ENCODE measurements around the gene CLRN2. TPM values are rescaled to one million over a fixed set of nuclear protein-coding genes. Genes with fewer than 3 reads are reported as not detected.

CLRN2 gene
- total and polyA plus RNA-seq, 9 of the 15 experiments (the other 6 are each of a cell fraction or from before 2014, with no cell fraction given) = not detected

DNA sequence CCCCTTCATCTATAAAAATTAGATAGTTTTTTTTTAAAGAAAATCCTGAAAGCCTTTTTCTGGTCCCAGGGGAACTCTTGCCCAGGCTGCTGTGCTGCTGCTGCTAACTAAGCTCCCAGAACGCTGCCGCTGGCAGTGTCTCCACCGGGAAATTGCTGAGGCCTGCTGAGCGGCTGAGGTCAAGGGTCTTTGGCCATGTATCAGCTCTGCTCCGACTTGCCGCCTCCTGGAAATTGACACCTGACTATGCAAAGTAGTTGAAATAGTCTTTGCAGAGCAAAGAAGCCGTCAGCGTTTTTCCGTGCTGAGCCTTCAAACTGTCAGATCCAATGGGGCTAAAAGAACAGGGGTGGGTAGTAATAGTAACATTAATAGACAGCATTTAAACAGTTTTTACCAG is 3.9 kb upstream of the CLRN2 start:
- Histone ChIP-seq H3K36me3 (ENCODE audit: control insufficient read depth, insufficient read depth, low read length) (peaks cover 38% of the 10 kb centered on the region), H3K9me3 (replicated peaks; ENCODE audit: control insufficient read depth, insufficient read depth, low read depth, low read length) (no peaks in the 10 kb centered on the region), H3K27me3 (ENCODE audit: control insufficient read depth in 2 of 2, insufficient read depth in 2 of 2, low read length in 2 of 2) (peaks cover 9 to 10% of the 10 kb centered on the region in 2 experiments; a peak in 4 of 5 replicates), H3K4me1 (replicated peaks in 1 of 2; ENCODE audit: control insufficient read depth in 2 of 2, insufficient read depth in 2 of 2, low read length in 2 of 2) (peaks cover 8 to 17% of the 10 kb centered on the region in 2 experiments; a peak in 4 of 5 replicates), H3K4me2 (ENCODE audit: insufficient read depth, low read length) (peak overlapping the region; percentile 92), H2AFZ (ENCODE audit: low read depth, low read length) (peak overlapping the region; percentile 92), H3K79me2 (ENCODE audit: control insufficient read depth, insufficient read depth, low read length) (peaks cover 19% of the 10 kb centered on the region), H4K20me1 (replicated peaks; ENCODE audit: control insufficient read depth, insufficient read depth, low read length) (peaks cover 4% of the 10 kb centered on the region; the same call in 1 of the 2 replicates), H3K4me3 (peak overlapping the region; percentile 89), H3K9ac (ENCODE audit: insufficient read depth in 1 of 2, low read depth in 2 of 2, low read length in 2 of 2) (peak overlapping the region; percentile 86 to 90), H3K9me1 (ENCODE audit: control insufficient read depth, insufficient read depth, low read length) (no peaks in the 10 kb centered on the region), H3K27ac (ENCODE audit: extremely low read depth, low read depth, low read length) (peak overlapping the region; percentile 71; the same call in 2 of the 3 replicates)
- intact Hi-C loops (cut with micrococcal nuclease) (no loop called here), in situ Hi-C loops (cut with MboI) (no loop called here)
- no peak for TF ChIP-seq ZNF174 (CRISPR knock-in tag; IDR thresholded peaks at IDR 0.05)
- no peak for TF ChIP-seq NR2C2 (CRISPR knock-in tag; IDR thresholded peaks at IDR 0.05)
- peak; percentile 22; the same call in 1 of the 2 replicates for TF ChIP-seq NR2C2 (tag; IDR thresholded peaks at IDR 0.05)
- TF ChIP-seq ZNF316 (IDR thresholded peaks at IDR 0.05) = 0 out of 2 replicates have a peak, but pooled peaks have one; percentile 24
- TF ChIP-seq ZBTB7A (IDR thresholded peaks at IDR 0.05; ENCODE audit: borderline replicate concordance, control insufficient read depth, low read depth, low read length) = peak; percentile 39; the same call in 1 of the 2 replicates
- no peak for TF ChIP-seq CBFB (CRISPR knock-in tag; IDR thresholded peaks at IDR 0.05)
- TF ChIP-seq NR2C1 (IDR thresholded peaks at IDR 0.05) = no peak
- 0 out of 2 replicates have a peak, but pooled peaks have one; percentile 16 for TF ChIP-seq NR2C1 (tag; IDR thresholded peaks at IDR 0.05)
- TF ChIP-seq, protein P1, sequence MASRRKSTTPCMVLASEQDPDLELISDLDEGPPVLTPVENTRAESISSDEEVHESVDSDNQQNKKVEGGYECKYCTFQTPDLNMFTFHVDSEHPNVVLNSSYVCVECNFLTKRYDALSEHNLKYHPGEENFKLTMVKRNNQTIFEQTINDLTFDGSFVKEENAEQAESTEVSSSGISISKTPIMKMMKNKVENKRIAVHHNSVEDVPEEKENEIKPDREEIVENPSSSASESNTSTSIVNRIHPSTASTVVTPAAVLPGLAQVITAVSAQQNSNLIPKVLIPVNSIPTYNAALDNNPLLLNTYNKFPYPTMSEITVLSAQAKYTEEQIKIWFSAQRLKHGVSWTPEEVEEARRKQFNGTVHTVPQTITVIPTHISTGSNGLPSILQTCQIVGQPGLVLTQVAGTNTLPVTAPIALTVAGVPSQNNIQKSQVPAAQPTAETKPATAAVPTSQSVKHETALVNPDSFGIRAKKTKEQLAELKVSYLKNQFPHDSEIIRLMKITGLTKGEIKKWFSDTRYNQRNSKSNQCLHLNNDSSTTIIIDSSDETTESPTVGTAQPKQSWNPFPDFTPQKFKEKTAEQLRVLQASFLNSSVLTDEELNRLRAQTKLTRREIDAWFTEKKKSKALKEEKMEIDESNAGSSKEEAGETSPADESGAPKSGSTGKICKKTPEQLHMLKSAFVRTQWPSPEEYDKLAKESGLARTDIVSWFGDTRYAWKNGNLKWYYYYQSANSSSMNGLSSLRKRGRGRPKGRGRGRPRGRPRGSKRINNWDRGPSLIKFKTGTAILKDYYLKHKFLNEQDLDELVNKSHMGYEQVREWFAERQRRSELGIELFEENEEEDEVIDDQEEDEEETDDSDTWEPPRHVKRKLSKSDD (conservative IDR thresholded peaks at IDR 0.05; ENCODE audit: low read length) = no peak
- no peak for TF ChIP-seq YBX1 (IDR thresholded peaks at IDR 0.05)
- TF ChIP-seq, protein P2, sequence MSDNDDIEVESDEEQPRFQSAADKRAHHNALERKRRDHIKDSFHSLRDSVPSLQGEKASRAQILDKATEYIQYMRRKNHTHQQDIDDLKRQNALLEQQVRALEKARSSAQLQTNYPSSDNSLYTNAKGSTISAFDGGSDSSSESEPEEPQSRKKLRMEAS (CRISPR knock-in tag; IDR thresholded peaks at IDR 0.05) = no peak
- TF ChIP-seq MEIS2 (IDR thresholded peaks at IDR 0.05; ENCODE audit: partially characterized antibody) = peak; percentile 7
- WGBS (ENCODE audit: insufficient coverage, low coverage, missing lambda C conversion rate) = 1% methylated on average over 9 of the region's 9 CpGs
- FAIRE-seq = no peak
- peak; percentile 50 for ATAC-seq
- BruUV-seq (replicated peaks) = no TSS peak
- ChIA-PET CTCF (ENCODE audit: low intra/inter-chr PET ratio) (no interaction called here), POLR2A (interaction anchor here (0.9 to 2.0 kb wide), 3 partner anchors 16 to 299 kb away, joined by 3 to 7 read pairs (median 4); partner anchors contain the start of gene DCAF16)
- peak in 2 of 4 experiments; percentile 30 to 70 for DNase-seq (ENCODE audit: extremely low read depth in 1 of 4, low spot score in 3 of 4)

All from K562 (cell line).